Choroid plexus epithelial cell (primary cell): Measurements from ENCODE around the gene HSPA12A.

Source experiments
- DNase-seq: peaks from one replicate; pipeline ENCODE4 v3.0.0-alpha.2; 2010; ENCODE audit warnings: low read depth
- H3K4me3 ChIP-seq: 2 replicates; pipeline ENCODE4 v1.5.1; 2011; ENCODE audit warnings: low read depth, mild to moderate bottlenecking, control low read depth, low read length, moderate library complexity
- CTCF ChIP-seq: conservative IDR thresholded peaks from 2 replicates; pipeline ENCODE4 v1.5.1; 2011; ENCODE audit warnings: low read depth, mild to moderate bottlenecking, control low read depth, inconsistent platforms, low read length, moderate library complexity

HSPA12A gene

GRCh38 chr10:116753759-116754158 lies 11.4 kb upstream of the HSPA12A start:
- no peak overlapping the region for H3K4me3 ChIP-seq
- TF ChIP-seq CTCF = no peak
- peak; percentile 48 for DNase-seq

GRCh38 chr10:116752969-116753665 lies 10.8 kb upstream of the HSPA12A start:
- no peak for TF ChIP-seq CTCF
- H3K4me3 ChIP-seq = no peak overlapping the region
- no peak for DNase-seq

GRCh38 chr10:116752563-116752962 lies 10.2 kb upstream of the HSPA12A start:
- TF ChIP-seq CTCF = no peak
- no peak for DNase-seq
- H3K4me3 ChIP-seq = no peak overlapping the region

GRCh38 chr10:116748471-116748870 lies 6.1 kb upstream of the HSPA12A start:
- TF ChIP-seq CTCF = no peak
- H3K4me3 ChIP-seq = no peak overlapping the region
- no peak for DNase-seq

- no peak overlapping the region for H3K4me3 ChIP-seq
- no peak for TF ChIP-seq CTCF
- DNase-seq = peak; percentile 75
Observed at GRCh38 chr10:116748041-116748440, 5.7 kb upstream of the HSPA12A start.

GRCh38 chr10:116747325-116747724 lies 5.0 kb upstream of the HSPA12A start:
- no peak for TF ChIP-seq CTCF
- no peak overlapping the region for H3K4me3 ChIP-seq
- DNase-seq = no peak

GRCh38 chr10:116744885-116745284 lies 2.5 kb upstream of the HSPA12A start:
- no peak overlapping the region for H3K4me3 ChIP-seq
- no peak for DNase-seq

More at GRCh38 chr10:116744885-116745284, 2.5 kb upstream of the HSPA12A start:
- TF ChIP-seq CTCF = no peak
